DOHH2 (cell line): ENCODE results near the gene CATSPERE.

ENCODE experiments used
- H3F3A ChIP-seq: fragments of 200-600 bp; sonication (generic), shearing (Covaris generic); 2 replicates; pipeline ENCODE4 v1.6.0; 2016; ENCODE audit warnings: antibody characterized with exemption, mild to moderate bottlenecking; ENCODE audit not compliant: control insufficient read depth, insufficient read depth
- H3K27ac ChIP-seq: fragments of 200-600 bp; sonication (generic); 2 replicates; pipeline ENCODE4 v1.5.1; 2014; ENCODE audit warnings: low read depth, mild to moderate bottlenecking, low read length, moderate library complexity
- H3K27me3 ChIP-seq: fragments of 200-600 bp; sonication (generic); 2 replicates; pipeline ENCODE4 v1.6.1; 2014; ENCODE audit warnings: mild to moderate bottlenecking, low read length, mixed read lengths; ENCODE audit not compliant: control insufficient read depth
- H3K36me3 ChIP-seq: fragments of 200-600 bp; sonication (generic); 2 replicates; pipeline ENCODE4 v1.6.1; 2014; ENCODE audit warnings: mild to moderate bottlenecking, low read length, moderate library complexity, mixed read lengths; ENCODE audit not compliant: control insufficient read depth
- H3K4me1 ChIP-seq: fragments of 200-600 bp; sonication (generic); 2 replicates; pipeline ENCODE4 v1.6.1; 2014; ENCODE audit warnings: mild to moderate bottlenecking, low read length, mixed read lengths; ENCODE audit not compliant: control insufficient read depth
- H3K4me2 ChIP-seq: fragments of 200-600 bp; sonication (generic); 2 replicates; pipeline ENCODE4 v1.6.0; 2014; ENCODE audit warnings: mild to moderate bottlenecking, low read length, moderate library complexity
- H3K4me3 ChIP-seq: fragments of 200-600 bp; sonication (generic); 2 replicates; pipeline ENCODE4 v1.5.1; 2014; ENCODE audit warnings: mild to moderate bottlenecking, low read length, mixed read lengths
- H3K79me2 ChIP-seq: fragments of 200-600 bp; sonication (generic); 2 replicates; pipeline ENCODE4 v1.6.1; 2014; ENCODE audit warnings: mild to moderate bottlenecking, low read length, mixed read lengths; ENCODE audit not compliant: control insufficient read depth
- H3K9me2 ChIP-seq: fragments of 200-600 bp; sonication (generic); replicated peaks from 2 replicates; pipeline ENCODE4 v1.6.1; 2014; ENCODE audit warnings: mild to moderate bottlenecking, low read length, mixed read lengths; ENCODE audit not compliant: control insufficient read depth
- H3K9me3 ChIP-seq: fragments of 200-600 bp; sonication (generic); 2 replicates; pipeline ENCODE4 v1.6.1; 2014; ENCODE audit warnings: antibody characterized with exemption, low read length, mixed read lengths; ENCODE audit not compliant: control insufficient read depth, insufficient read depth
- H4K20me1 ChIP-seq: fragments of 200-600 bp; sonication (generic); 2 replicates; pipeline ENCODE4 v1.6.0; 2014; ENCODE audit warnings: low read depth, mild to moderate bottlenecking, antibody characterized with exemption, low read length, moderate library complexity; ENCODE audit not compliant: control insufficient read depth, insufficient read depth
- CTCF ChIP-seq: fragments of 200-600 bp; sonication (generic); IDR thresholded peaks from one replicate; pipeline ENCODE4 v1.5.1; 2014; ENCODE audit warnings: antibody characterized with exemption, mild to moderate bottlenecking, low read depth, low read length; ENCODE audit not compliant: poor library complexity, severe bottlenecking
- EZH2phosphoT487 ChIP-seq: fragments of 200-600 bp; sonication (generic); IDR thresholded peaks from 2 replicates; pipeline ENCODE4 v1.6.1; 2017; ENCODE audit warnings: borderline replicate concordance, mild to moderate bottlenecking, antibody characterized with exemption, low read length, moderate library complexity, mixed read lengths

CATSPERE gene

DNA sequence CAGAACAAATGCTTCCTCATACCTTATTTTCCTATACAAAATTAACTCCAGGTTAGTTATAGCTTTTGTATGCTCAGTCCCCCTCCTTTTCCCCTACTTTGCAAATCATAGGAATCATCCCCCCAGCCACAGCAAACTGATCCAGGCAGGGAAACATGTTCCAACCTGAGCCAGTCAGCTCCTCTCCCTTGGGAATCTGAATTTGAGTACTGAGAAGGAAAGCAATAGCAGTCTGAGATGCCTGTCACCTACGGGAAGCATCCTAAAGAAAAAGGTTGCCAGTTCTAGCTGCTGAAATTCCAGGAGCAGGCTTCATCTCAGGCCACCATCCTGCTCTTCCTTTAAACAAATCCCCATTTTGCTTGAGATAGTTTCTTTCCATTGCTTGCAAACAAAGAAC is 16.2 kb upstream of the CATSPERE start:
- H3F3A ChIP-seq, result no peaks in the 10 kb centered on the region
- peaks cover 27% of the 10 kb centered on the region for H3K4me1 ChIP-seq
- H3K9me3 ChIP-seq, result no peaks in the 10 kb centered on the region
- H3K36me3 ChIP-seq, result peaks cover 67% of the 10 kb centered on the region
- H3K4me3 ChIP-seq, result no peak overlapping the region
- no peak overlapping the region for H3K4me2 ChIP-seq
- no peaks in the 10 kb centered on the region for H3K27me3 ChIP-seq
- peaks cover 18% of the 10 kb centered on the region for H4K20me1 ChIP-seq
- no peaks in the 10 kb centered on the region for H3K9me2 ChIP-seq
- H3K27ac ChIP-seq, result no peak overlapping the region
- TF ChIP-seq EZH2phosphoT487 (no peak), CTCF (no peak)
- H3K79me2 ChIP-seq, result peaks cover 98% of the 10 kb centered on the region

DNA sequence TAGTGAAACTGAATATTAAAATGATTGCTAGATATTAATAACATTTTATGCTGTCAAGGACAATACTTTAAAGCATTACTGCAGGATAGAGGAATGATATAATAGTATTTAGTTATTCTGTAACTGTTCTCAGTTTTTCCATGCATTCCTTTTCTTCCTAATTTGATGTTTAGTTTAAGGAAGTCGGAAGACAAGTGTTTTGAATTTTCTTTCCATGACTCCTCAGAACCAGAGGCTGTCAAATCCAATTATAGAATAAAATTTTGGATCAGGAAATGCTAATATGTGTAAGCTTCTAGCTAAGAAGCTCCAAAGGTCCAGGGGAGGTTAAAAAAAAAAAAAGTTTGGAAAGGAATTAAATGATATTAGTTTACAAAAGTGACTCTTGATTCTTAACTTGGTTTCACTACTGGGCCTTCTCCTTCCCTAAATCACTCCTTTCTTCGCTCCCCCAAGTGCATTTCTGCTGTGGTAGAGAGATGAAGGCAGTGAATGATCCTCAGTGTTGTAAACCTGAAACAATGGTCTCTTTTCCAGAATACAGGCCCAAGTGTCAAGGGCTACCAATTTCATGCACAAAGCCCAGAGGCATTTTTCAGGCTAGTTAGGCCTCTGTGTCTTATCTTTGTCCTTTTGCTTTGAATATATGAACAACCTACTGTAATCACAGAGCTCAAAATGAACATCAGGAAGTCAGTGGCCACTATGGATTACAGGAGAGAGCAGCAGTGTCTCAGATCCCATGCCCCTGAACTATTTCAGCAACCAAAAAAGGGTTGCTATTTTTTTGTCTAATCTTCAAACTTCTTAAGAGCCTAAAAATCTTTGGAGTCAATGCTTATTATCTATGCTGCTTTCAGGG is 15.5 kb upstream of the CATSPERE start:
- H3K4me3 ChIP-seq, result no peak overlapping the region
- peaks cover 18% of the 10 kb centered on the region; the same call in 1 of the 2 replicates for H4K20me1 ChIP-seq
- H3K9me2 ChIP-seq, result no peaks in the 10 kb centered on the region
- no peak for TF ChIP-seq EZH2phosphoT487
- no peak for TF ChIP-seq CTCF
- H3K9me3 ChIP-seq, result no peaks in the 10 kb centered on the region
- no peak overlapping the region for H3K27ac ChIP-seq
- H3K36me3 ChIP-seq, result peaks cover 70% of the 10 kb centered on the region
- peaks cover 33% of the 10 kb centered on the region for H3K4me1 ChIP-seq
- H3K4me2 ChIP-seq, result no peak overlapping the region
- no peaks in the 10 kb centered on the region for H3F3A ChIP-seq
- H3K27me3 ChIP-seq, result no peaks in the 10 kb centered on the region
- H3K79me2 ChIP-seq, result peaks cover 98% of the 10 kb centered on the region

DNA sequence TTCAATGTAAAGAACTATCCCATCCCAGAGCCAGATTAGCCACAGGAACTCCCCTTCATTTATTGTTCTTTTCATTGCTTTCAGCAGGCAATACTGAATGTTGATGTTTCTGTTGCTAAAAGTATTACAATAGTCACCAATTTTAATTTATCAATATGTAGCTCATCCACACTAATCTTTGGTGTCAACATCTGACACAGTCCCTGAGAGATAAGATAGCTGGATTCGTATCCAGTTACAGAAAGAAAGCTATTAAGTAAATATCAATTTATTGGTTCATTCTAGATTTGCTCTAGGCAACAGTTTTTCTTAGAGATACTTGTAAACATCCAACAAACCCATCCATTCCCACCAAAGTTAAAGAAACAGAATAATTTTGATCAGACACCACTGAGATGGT is 14.0 kb upstream of the CATSPERE start:
- Histone ChIP-seq H3K36me3 (peaks cover 74% of the 10 kb centered on the region), H3K9me2 (no peaks in the 10 kb centered on the region), H3K4me3 (no peak overlapping the region), H3K4me2 (no peak overlapping the region), H3F3A (no peaks in the 10 kb centered on the region), H3K27ac (no peak overlapping the region), H4K20me1 (peaks cover 18% of the 10 kb centered on the region; the same call in 1 of the 2 replicates), H3K4me1 (peaks cover 33% of the 10 kb centered on the region), H3K27me3 (no peaks in the 10 kb centered on the region), H3K9me3 (no peaks in the 10 kb centered on the region), H3K79me2 (peaks cover 95% of the 10 kb centered on the region)
- TF ChIP-seq EZH2phosphoT487 (no peak), CTCF (no peak)
